ENCODE data around the gene ANKRD33B. TPM values are rescaled to one million over a fixed set of nuclear protein-coding genes. Genes with fewer than 3 reads are reported as not detected.

ANKRD33B gene
- total RNA-seq, 1 experiment from 2014 or later: 10.9 TPM

DNA sequence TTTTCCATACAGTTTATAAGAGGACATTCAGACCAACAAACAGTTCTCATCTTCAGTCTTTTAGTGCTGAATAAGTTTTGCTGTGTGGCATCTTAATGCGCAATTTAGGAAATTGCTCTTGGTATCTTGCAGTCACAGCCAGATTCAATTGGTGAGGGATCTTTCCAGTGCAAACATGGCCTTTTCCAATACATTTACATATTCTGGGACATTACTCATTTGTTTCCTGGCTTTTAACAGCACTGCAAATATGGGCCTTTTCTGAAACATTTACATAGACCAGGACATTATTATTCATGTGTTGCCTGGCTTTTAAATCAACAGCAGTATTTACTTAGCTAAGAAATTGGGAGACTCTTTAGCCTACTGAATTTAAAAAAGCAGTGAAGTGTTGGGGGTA, 22.7 kb downstream of the ANKRD33B start:
- Histone ChIP-seq H3K9me3 (ENCODE audit: control insufficient read depth in 1 of 2, insufficient read depth in 1 of 2, low read depth in 1 of 2, low read length in 2 of 2) (no peaks in the 10 kb centered on the region), H3K36me3 (ENCODE audit: control insufficient read depth in 1 of 2, insufficient read depth in 2 of 2, low read length in 2 of 2) (no peaks in the 10 kb centered on the region)
- CTCF ChIA-PET: no interaction called here

More for the DNA sequence above, 22.7 kb downstream of the ANKRD33B start:
- H3K27me3 ChIP-seq (ENCODE audit: insufficient read depth, low read length): no peaks in the 10 kb centered on the region
- H3K9ac ChIP-seq (ENCODE audit: low read length): no peak overlapping the region
- TF ChIP-seq REST (IDR thresholded peaks at IDR 0.05; ENCODE audit: low read depth): no peak
- no peak for TF ChIP-seq SIN3A (IDR thresholded peaks at IDR 0.05; ENCODE audit: low read depth)
- no peak for TF ChIP-seq ELF1 (IDR thresholded peaks at IDR 0.05; ENCODE audit: borderline replicate concordance, low read depth)
- TF ChIP-seq, protein P1, sequence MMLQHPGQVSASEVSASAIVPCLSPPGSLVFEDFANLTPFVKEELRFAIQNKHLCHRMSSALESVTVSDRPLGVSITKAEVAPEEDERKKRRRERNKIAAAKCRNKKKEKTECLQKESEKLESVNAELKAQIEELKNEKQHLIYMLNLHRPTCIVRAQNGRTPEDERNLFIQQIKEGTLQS (IDR thresholded peaks at IDR 0.05): no peak
- TF ChIP-seq YY1 (IDR thresholded peaks at IDR 0.05; ENCODE audit: extremely low read depth, insufficient replicate concordance, low read depth, low read length): no peak
- no peaks in the 10 kb centered on the region for H3K9me2 ChIP-seq (ENCODE audit: insufficient read depth)
- H3K4me2 ChIP-seq (ENCODE audit: low read length): no peak overlapping the region
- no peak overlapping the region for H3K27ac ChIP-seq (ENCODE audit: low read depth, low read length)
- DNase-seq (ENCODE audit: low read depth, low spot score) (no peak), ATAC-seq (no peak)
- H3K4me1 ChIP-seq (ENCODE audit: control insufficient read depth in 1 of 2, insufficient read depth in 2 of 2, low read length in 2 of 2): peaks cover 0 to 30% of the 10 kb centered on the region in 2 experiments; a peak in 2 of 4 replicates
- peaks cover 79% of the 10 kb centered on the region for H3K79me2 ChIP-seq (ENCODE audit: insufficient read depth, low read length)
- H2AFZ ChIP-seq (ENCODE audit: low read depth, low read length, poor library complexity, severe bottlenecking): no peak overlapping the region
- intact Hi-C loops (cut with micrococcal nuclease): no loop called here
- no TSS peak for BruUV-seq (replicated peaks)
- no peaks in the 10 kb centered on the region for H4K20me1 ChIP-seq (ENCODE audit: insufficient read depth)
- H3K4me3 ChIP-seq (replicated peaks in 1 of 2; ENCODE audit: low read depth in 1 of 2, low read length in 2 of 2): no peak overlapping the region
- RAD21 ChIA-PET (ENCODE audit: low non-redundant PET in 1 of 2, low total read pairs in 2 of 2, uncharacterized antibody in 2 of 2, unreplicated experiment in 2 of 2): no interaction called here
- POLR2A ChIA-PET: no interaction called here

All from HCT116 (cell line).